Brain microvascular endothelial cell (primary cell): Measurements from ENCODE around the gene MALRD1.
A peak's percentile ranks its signal among the peaks of the same experiment; 100 is the strongest.

ENCODE experiments used
- DNase-seq: peaks from one replicate; pipeline ENCODE4 v3.0.0-alpha.2; 2020
- H3K27ac ChIP-seq: fragments of 250-450 bp; sonication (Bioruptor Pico); 2 replicates; pipeline ENCODE4 v1.5.1; 2020; ENCODE audit warnings: mild to moderate bottlenecking, moderate library complexity
- H3K27me3 ChIP-seq: fragments of 250-450 bp; sonication (Bioruptor Pico); replicated peaks from 2 replicates; pipeline ENCODE4 v1.5.1; 2020; ENCODE audit warnings: mild to moderate bottlenecking
- H3K36me3 ChIP-seq: fragments of 250-450 bp; sonication (Bioruptor Pico); replicated peaks from 2 replicates; pipeline ENCODE4 v1.5.1; 2020; ENCODE audit warnings: mild to moderate bottlenecking
- H3K4me3 ChIP-seq: 2 replicates; pipeline ENCODE4 v1.5.1; 2011; ENCODE audit warnings: low read depth, mild to moderate bottlenecking, control low read depth, low read length, moderate library complexity
- in situ Hi-C: cut with HindIII; loops from 2 replicates; pipeline ENCODE4 v1.10.0; 2017; ENCODE audit warnings: low sequenced_read_pairs, low pct_ligation_motif_present
- TF ChIP-seq, protein P1 (sequence below): IDR thresholded peaks from 2 replicates; pipeline ENCODE4 v1.5.1; 2011; ENCODE audit warnings: low read depth, mild to moderate bottlenecking, moderate library complexity, low read length, control low read depth, inconsistent platforms; ENCODE audit errors: missing control alignments

MALRD1 gene

DNA sequence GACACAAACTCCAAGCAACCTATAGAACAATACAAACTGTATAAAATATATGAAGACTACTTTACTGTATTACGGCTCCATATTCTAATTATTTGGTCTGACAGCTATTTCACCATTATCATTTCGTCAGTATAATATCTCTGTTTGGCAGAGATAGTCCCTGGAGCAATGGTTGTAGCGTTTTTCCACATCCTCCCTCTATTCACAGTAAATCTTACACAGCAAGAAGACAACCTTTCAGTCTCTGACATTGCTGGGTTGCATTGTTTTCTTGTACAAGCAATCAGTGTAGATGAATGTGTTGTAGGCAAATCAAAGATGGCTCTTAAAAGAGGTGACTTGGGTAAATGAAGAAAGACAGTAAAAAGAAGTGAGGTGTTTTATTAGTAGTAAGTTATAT, 662.0 kb downstream of the MALRD1 start:
- Histone ChIP-seq H3K27me3 (no peaks in the 10 kb centered on the region), H3K27ac (no peak overlapping the region), H3K4me3 (no peak overlapping the region), H3K36me3 (no peaks in the 10 kb centered on the region)
- DNase-seq = no peak
- TF ChIP-seq, protein P1, sequence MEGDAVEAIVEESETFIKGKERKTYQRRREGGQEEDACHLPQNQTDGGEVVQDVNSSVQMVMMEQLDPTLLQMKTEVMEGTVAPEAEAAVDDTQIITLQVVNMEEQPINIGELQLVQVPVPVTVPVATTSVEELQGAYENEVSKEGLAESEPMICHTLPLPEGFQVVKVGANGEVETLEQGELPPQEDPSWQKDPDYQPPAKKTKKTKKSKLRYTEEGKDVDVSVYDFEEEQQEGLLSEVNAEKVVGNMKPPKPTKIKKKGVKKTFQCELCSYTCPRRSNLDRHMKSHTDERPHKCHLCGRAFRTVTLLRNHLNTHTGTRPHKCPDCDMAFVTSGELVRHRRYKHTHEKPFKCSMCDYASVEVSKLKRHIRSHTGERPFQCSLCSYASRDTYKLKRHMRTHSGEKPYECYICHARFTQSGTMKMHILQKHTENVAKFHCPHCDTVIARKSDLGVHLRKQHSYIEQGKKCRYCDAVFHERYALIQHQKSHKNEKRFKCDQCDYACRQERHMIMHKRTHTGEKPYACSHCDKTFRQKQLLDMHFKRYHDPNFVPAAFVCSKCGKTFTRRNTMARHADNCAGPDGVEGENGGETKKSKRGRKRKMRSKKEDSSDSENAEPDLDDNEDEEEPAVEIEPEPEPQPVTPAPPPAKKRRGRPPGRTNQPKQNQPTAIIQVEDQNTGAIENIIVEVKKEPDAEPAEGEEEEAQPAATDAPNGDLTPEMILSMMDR = no peak
- in situ Hi-C loops = no loop called here

DNA sequence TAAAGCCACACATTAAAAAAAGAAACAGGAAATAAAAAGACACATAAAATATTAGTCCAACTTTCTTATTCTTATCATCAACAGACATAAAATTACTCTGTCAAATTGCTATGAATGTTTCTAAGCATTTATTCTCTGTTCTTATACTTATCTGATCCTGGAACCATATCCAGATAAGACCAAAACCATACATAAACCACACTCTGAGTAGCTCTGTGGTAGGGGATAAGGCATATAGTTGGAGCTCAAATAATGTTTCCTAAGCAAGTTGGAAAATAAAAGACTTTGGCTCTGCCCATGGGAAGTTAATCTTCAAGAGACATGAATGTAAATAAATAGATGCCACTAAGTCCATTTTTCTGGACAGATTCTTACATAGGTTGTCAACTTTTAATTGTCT, 664.6 kb downstream of the MALRD1 start:
- no peak overlapping the region for H3K27ac ChIP-seq
- no peaks in the 10 kb centered on the region for H3K27me3 ChIP-seq
- no peaks in the 10 kb centered on the region for H3K36me3 ChIP-seq
- TF ChIP-seq, protein P1 = no peak
- in situ Hi-C loops = no loop called here
- DNase-seq = no peak
- no peak overlapping the region for H3K4me3 ChIP-seq

DNA sequence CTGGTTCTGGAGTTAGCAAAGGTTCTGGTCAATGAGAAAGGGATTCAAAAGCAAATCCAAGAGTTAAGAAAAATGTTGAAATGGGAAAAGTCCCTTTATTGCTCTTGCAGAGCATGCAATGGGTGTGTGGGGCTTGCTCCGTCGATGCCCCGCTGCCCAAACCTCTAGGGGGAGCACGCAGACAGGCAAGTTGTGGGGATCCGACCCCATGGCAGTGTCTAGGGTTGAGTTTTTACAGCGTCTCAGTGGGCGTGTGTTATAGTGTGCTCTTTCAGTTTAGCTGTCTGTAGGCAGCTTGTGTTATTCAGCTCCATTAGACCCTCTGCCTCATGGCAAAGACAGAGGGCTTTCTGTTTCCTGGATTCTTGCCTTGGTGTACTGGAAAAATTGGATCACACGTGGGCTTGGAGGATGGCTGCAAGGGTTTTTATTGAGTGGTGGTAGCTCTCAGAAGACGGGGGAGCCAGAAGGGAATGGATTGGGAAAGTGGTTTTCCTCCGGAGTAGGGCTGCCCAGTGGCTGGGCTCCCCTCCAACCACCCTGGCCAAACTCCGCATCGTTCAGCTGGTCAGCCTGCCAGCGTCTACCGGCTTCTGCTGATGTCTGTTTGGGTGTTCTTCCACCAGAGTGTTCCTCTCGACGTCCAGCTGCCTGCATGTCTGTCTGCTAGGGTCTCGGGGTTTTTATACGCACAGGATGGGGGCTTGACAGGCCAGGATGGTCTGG, 665.4 kb downstream of the MALRD1 start:
- TF ChIP-seq, protein P1 = peak; percentile 30
- no peak overlapping the region for H3K27ac ChIP-seq
- no peaks in the 10 kb centered on the region for H3K36me3 ChIP-seq
- in situ Hi-C loops = no loop called here
- H3K4me3 ChIP-seq = no peak overlapping the region
- no peaks in the 10 kb centered on the region for H3K27me3 ChIP-seq
- DNase-seq = no peak

DNA sequence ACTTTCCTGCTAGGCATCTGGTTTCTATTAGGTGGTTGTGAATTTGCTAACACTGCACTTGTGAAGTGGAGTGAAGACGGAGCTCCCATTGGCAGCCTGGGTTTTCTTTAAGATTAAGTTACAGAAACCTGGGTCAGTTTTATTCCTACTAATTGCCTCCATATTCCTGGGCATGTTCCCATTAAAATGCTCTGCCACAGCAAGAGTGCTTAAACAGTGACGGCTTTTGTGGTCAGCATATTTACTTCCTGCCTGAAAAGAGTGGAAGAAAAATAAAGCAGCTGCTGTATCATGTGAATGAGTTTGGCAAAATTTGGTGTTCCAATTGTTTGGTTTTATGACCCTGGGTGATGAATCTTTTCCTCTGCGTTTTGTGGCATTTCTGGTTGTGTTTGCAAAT, 670.7 kb downstream of the MALRD1 start:
- DNase-seq = peak; percentile 49
- no peak overlapping the region for H3K4me3 ChIP-seq
- H3K36me3 ChIP-seq = no peaks in the 10 kb centered on the region
- H3K27me3 ChIP-seq = no peaks in the 10 kb centered on the region
- in situ Hi-C loops = no loop called here
- TF ChIP-seq, protein P1 = no peak
- peak overlapping the region; percentile 52 for H3K27ac ChIP-seq

DNA sequence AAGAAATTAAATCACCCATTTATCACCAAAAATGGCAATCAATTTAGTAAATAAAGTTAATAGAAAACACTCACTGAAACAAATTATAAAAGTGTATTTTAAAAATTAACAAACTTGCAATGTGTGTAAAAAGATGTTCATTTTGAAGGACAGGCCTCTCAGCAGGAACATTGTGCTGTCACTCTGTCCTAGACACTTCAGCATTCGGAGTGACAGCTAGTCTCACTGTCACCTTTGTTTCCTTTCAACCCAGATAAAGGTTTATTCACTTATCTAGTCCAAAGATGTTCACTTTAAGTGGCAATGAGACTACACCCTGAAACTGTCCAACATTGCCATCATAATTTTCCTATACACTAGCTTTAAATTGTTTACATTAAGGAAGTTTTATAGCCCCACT, 675.7 kb downstream of the MALRD1 start:
- TF ChIP-seq, protein P1 = no peak
- no peak overlapping the region for H3K27ac ChIP-seq
- DNase-seq = no peak
- H3K27me3 ChIP-seq = no peaks in the 10 kb centered on the region
- H3K36me3 ChIP-seq = no peaks in the 10 kb centered on the region
- in situ Hi-C loops = no loop called here
- H3K4me3 ChIP-seq = no peak overlapping the region

DNA sequence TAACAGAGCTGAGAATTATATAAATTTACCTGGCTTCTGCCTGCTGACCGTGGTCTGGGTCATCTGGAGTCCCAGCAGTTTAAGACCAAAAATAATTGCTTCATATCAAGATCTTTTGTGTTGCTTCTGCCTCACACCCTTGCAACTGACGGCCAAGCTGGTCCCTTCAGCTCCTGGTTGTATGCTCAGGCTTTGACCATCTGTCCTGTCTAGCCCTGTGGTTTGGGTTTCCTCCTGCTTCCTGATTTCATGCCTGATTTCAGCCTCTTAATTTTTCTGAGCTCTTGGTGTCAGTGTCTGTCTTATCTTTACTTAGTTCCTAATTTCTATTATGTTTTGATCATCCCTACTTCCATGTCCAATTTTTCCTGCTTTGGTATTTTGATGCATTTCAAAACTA, 679.8 kb downstream of the MALRD1 start:
- TF ChIP-seq, protein P1 = no peak
- Histone ChIP-seq H3K36me3 (no peaks in the 10 kb centered on the region), H3K27ac (no peak overlapping the region), H3K27me3 (no peaks in the 10 kb centered on the region), H3K4me3 (no peak overlapping the region)
- in situ Hi-C loops = no loop called here
- no peak for DNase-seq
